ENCODE data around the gene UVRAG.

Gene UVRAG

GRCh38 chr11:75894036-75894585 is 79.1 kb downstream of the UVRAG start:
- no peak overlapping the region for H3K9ac ChIP-seq (ENCODE audit: low read depth in 1 of 2, low read length in 2 of 2)
- H3K9me3 ChIP-seq (ENCODE audit: control insufficient read depth in 2 of 2, low read length in 2 of 2) = no peaks in the 10 kb centered on the region
- no peaks in the 10 kb centered on the region for H3K4me1 ChIP-seq (ENCODE audit: control insufficient read depth in 2 of 2, insufficient read depth in 2 of 2, low read length in 2 of 2)
- H3K4me3 ChIP-seq (ENCODE audit: low read length in 2 of 2) = no peak overlapping the region
- no peaks in the 10 kb centered on the region for H3K27me3 ChIP-seq (ENCODE audit: control insufficient read depth in 2 of 2, insufficient read depth in 2 of 2, low read length in 2 of 2)
- no peak overlapping the region for H3K27ac ChIP-seq (ENCODE audit: low read depth in 2 of 2, low read length in 2 of 2)
- H3K36me3 ChIP-seq (ENCODE audit: control insufficient read depth in 2 of 2, insufficient read depth in 2 of 2, low read length in 2 of 2) = peaks cover 0 to 2% of the 10 kb centered on the region in 2 donors

GRCh38 chr11:75896843-75897419 is 81.9 kb downstream of the UVRAG start:
- H3K27me3 ChIP-seq (ENCODE audit: control insufficient read depth in 2 of 2, insufficient read depth in 2 of 2, low read length in 2 of 2) = no peaks in the 10 kb centered on the region
- H3K4me1 ChIP-seq (ENCODE audit: control insufficient read depth in 2 of 2, insufficient read depth in 2 of 2, low read length in 2 of 2) = no peaks in the 10 kb centered on the region
- no peaks in the 10 kb centered on the region for H3K9me3 ChIP-seq (ENCODE audit: control insufficient read depth in 2 of 2, low read length in 2 of 2)
- H3K4me3 ChIP-seq (ENCODE audit: low read length in 2 of 2) = no peak overlapping the region
- no peaks in the 10 kb centered on the region for H3K36me3 ChIP-seq (ENCODE audit: control insufficient read depth in 2 of 2, insufficient read depth in 2 of 2, low read length in 2 of 2)
- H3K27ac ChIP-seq (ENCODE audit: low read depth in 2 of 2, low read length in 2 of 2) = no peak overlapping the region
- H3K9ac ChIP-seq (ENCODE audit: low read depth in 1 of 2, low read length in 2 of 2) = no peak overlapping the region

- no peaks in the 10 kb centered on the region for H3K4me1 ChIP-seq (ENCODE audit: control insufficient read depth in 2 of 2, insufficient read depth in 2 of 2, low read length in 2 of 2)
- H3K36me3 ChIP-seq (ENCODE audit: control insufficient read depth in 2 of 2, insufficient read depth in 2 of 2, low read length in 2 of 2) = no peaks in the 10 kb centered on the region
- no peak overlapping the region for H3K9ac ChIP-seq (ENCODE audit: low read depth in 1 of 2, low read length in 2 of 2)
- H3K4me3 ChIP-seq (ENCODE audit: low read length in 2 of 2) = no peak overlapping the region
- no peaks in the 10 kb centered on the region for H3K9me3 ChIP-seq (ENCODE audit: control insufficient read depth in 2 of 2, low read length in 2 of 2)
- H3K27me3 ChIP-seq (ENCODE audit: control insufficient read depth in 2 of 2, insufficient read depth in 2 of 2, low read length in 2 of 2) = no peaks in the 10 kb centered on the region
- H3K27ac ChIP-seq (ENCODE audit: low read depth in 2 of 2, low read length in 2 of 2) = no peak overlapping the region
These were observed 83.9 kb downstream of the UVRAG start for GRCh38 chr11:75898871-75899270.

- Histone ChIP-seq H3K4me1 (ENCODE audit: control insufficient read depth in 2 of 2, insufficient read depth in 2 of 2, low read length in 2 of 2) (no peaks in the 10 kb centered on the region), H3K27ac (ENCODE audit: low read depth in 2 of 2, low read length in 2 of 2) (no peak overlapping the region), H3K4me3 (ENCODE audit: low read length in 2 of 2) (no peak overlapping the region), H3K9ac (ENCODE audit: low read depth in 1 of 2, low read length in 2 of 2) (no peak overlapping the region), H3K27me3 (ENCODE audit: control insufficient read depth in 2 of 2, insufficient read depth in 2 of 2, low read length in 2 of 2) (no peaks in the 10 kb centered on the region), H3K9me3 (ENCODE audit: control insufficient read depth in 2 of 2, low read length in 2 of 2) (no peaks in the 10 kb centered on the region), H3K36me3 (ENCODE audit: control insufficient read depth in 2 of 2, insufficient read depth in 2 of 2, low read length in 2 of 2) (no peaks in the 10 kb centered on the region)
These were observed 84.8 kb downstream of the UVRAG start for GRCh38 chr11:75899806-75900205.

GRCh38 chr11:75900848-75901247 is 85.8 kb downstream of the UVRAG start:
- H3K4me3 ChIP-seq (ENCODE audit: low read length in 2 of 2) = no peak overlapping the region
- H3K4me1 ChIP-seq (ENCODE audit: control insufficient read depth in 2 of 2, insufficient read depth in 2 of 2, low read length in 2 of 2) = no peaks in the 10 kb centered on the region
- no peak overlapping the region for H3K27ac ChIP-seq (ENCODE audit: low read depth in 2 of 2, low read length in 2 of 2)
- no peak overlapping the region for H3K9ac ChIP-seq (ENCODE audit: low read depth in 1 of 2, low read length in 2 of 2)
- no peaks in the 10 kb centered on the region for H3K36me3 ChIP-seq (ENCODE audit: control insufficient read depth in 2 of 2, insufficient read depth in 2 of 2, low read length in 2 of 2)
- H3K9me3 ChIP-seq (ENCODE audit: control insufficient read depth in 2 of 2, low read length in 2 of 2) = no peaks in the 10 kb centered on the region
- H3K27me3 ChIP-seq (ENCODE audit: control insufficient read depth in 2 of 2, insufficient read depth in 2 of 2, low read length in 2 of 2) = no peaks in the 10 kb centered on the region

GRCh38 chr11:75902631-75903030 is 87.6 kb downstream of the UVRAG start:
- H3K9ac ChIP-seq (ENCODE audit: low read depth in 1 of 2, low read length in 2 of 2) = no peak overlapping the region
- no peaks in the 10 kb centered on the region for H3K4me1 ChIP-seq (ENCODE audit: control insufficient read depth in 2 of 2, insufficient read depth in 2 of 2, low read length in 2 of 2)
- no peaks in the 10 kb centered on the region for H3K36me3 ChIP-seq (ENCODE audit: control insufficient read depth in 2 of 2, insufficient read depth in 2 of 2, low read length in 2 of 2)
- H3K4me3 ChIP-seq (ENCODE audit: low read length in 2 of 2) = no peak overlapping the region
- H3K27me3 ChIP-seq (ENCODE audit: control insufficient read depth in 2 of 2, insufficient read depth in 2 of 2, low read length in 2 of 2) = no peaks in the 10 kb centered on the region
- H3K27ac ChIP-seq (ENCODE audit: low read depth in 2 of 2, low read length in 2 of 2) = no peak overlapping the region
- no peaks in the 10 kb centered on the region for H3K9me3 ChIP-seq (ENCODE audit: control insufficient read depth in 2 of 2, low read length in 2 of 2)

- Histone ChIP-seq H3K9ac (ENCODE audit: low read depth in 1 of 2, low read length in 2 of 2) (no peak overlapping the region), H3K4me3 (ENCODE audit: low read length in 2 of 2) (no peak overlapping the region), H3K36me3 (ENCODE audit: control insufficient read depth in 2 of 2, insufficient read depth in 2 of 2, low read length in 2 of 2) (no peaks in the 10 kb centered on the region), H3K9me3 (ENCODE audit: control insufficient read depth in 2 of 2, low read length in 2 of 2) (no peaks in the 10 kb centered on the region), H3K4me1 (ENCODE audit: control insufficient read depth in 2 of 2, insufficient read depth in 2 of 2, low read length in 2 of 2) (no peaks in the 10 kb centered on the region), H3K27me3 (ENCODE audit: control insufficient read depth in 2 of 2, insufficient read depth in 2 of 2, low read length in 2 of 2) (no peaks in the 10 kb centered on the region), H3K27ac (ENCODE audit: low read depth in 2 of 2, low read length in 2 of 2) (no peak overlapping the region)
These were observed 88.3 kb downstream of the UVRAG start for GRCh38 chr11:75903276-75903675.

GRCh38 chr11:75905434-75905833 is 90.4 kb downstream of the UVRAG start:
- no peak overlapping the region for H3K9ac ChIP-seq (ENCODE audit: low read depth in 1 of 2, low read length in 2 of 2)
- no peak overlapping the region for H3K27ac ChIP-seq (ENCODE audit: low read depth in 2 of 2, low read length in 2 of 2)
- no peak overlapping the region for H3K4me3 ChIP-seq (ENCODE audit: low read length in 2 of 2)
- no peaks in the 10 kb centered on the region for H3K36me3 ChIP-seq (ENCODE audit: control insufficient read depth in 2 of 2, insufficient read depth in 2 of 2, low read length in 2 of 2)
- no peaks in the 10 kb centered on the region for H3K4me1 ChIP-seq (ENCODE audit: control insufficient read depth in 2 of 2, insufficient read depth in 2 of 2, low read length in 2 of 2)
- no peaks in the 10 kb centered on the region for H3K27me3 ChIP-seq (ENCODE audit: control insufficient read depth in 2 of 2, insufficient read depth in 2 of 2, low read length in 2 of 2)
- no peaks in the 10 kb centered on the region for H3K9me3 ChIP-seq (ENCODE audit: control insufficient read depth in 2 of 2, low read length in 2 of 2)

GRCh38 chr11:75907906-75908527 is 93.0 kb downstream of the UVRAG start:
- no peaks in the 10 kb centered on the region for H3K27me3 ChIP-seq (ENCODE audit: control insufficient read depth in 2 of 2, insufficient read depth in 2 of 2, low read length in 2 of 2)
- no peak overlapping the region for H3K4me3 ChIP-seq (ENCODE audit: low read length in 2 of 2)
- H3K4me1 ChIP-seq (ENCODE audit: control insufficient read depth in 2 of 2, insufficient read depth in 2 of 2, low read length in 2 of 2) = no peaks in the 10 kb centered on the region
- H3K9me3 ChIP-seq (ENCODE audit: control insufficient read depth in 2 of 2, low read length in 2 of 2) = no peaks in the 10 kb centered on the region
- no peak overlapping the region for H3K27ac ChIP-seq (ENCODE audit: low read depth in 2 of 2, low read length in 2 of 2)
- no peak overlapping the region for H3K9ac ChIP-seq (ENCODE audit: low read depth in 1 of 2, low read length in 2 of 2)
- no peaks in the 10 kb centered on the region for H3K36me3 ChIP-seq (ENCODE audit: control insufficient read depth in 2 of 2, insufficient read depth in 2 of 2, low read length in 2 of 2)

GRCh38 chr11:75910426-75911145 is 95.6 kb downstream of the UVRAG start:
- Histone ChIP-seq H3K4me3 (ENCODE audit: low read length in 2 of 2) (no peak overlapping the region), H3K27ac (ENCODE audit: low read depth in 2 of 2, low read length in 2 of 2) (no peak overlapping the region), H3K4me1 (ENCODE audit: control insufficient read depth in 2 of 2, insufficient read depth in 2 of 2, low read length in 2 of 2) (no peaks in the 10 kb centered on the region), H3K36me3 (ENCODE audit: control insufficient read depth in 2 of 2, insufficient read depth in 2 of 2, low read length in 2 of 2) (no peaks in the 10 kb centered on the region), H3K9ac (ENCODE audit: low read depth in 1 of 2, low read length in 2 of 2) (peak overlapping the region in 1 of 2 donors; percentile 23), H3K27me3 (ENCODE audit: control insufficient read depth in 2 of 2, insufficient read depth in 2 of 2, low read length in 2 of 2) (no peaks in the 10 kb centered on the region), H3K9me3 (ENCODE audit: control insufficient read depth in 2 of 2, low read length in 2 of 2) (no peaks in the 10 kb centered on the region)

All from mucosa of rectum (tissue), 2 donors.